GM21360 (cell line): Measurements from ENCODE around the gene PSMA1.
A peak's percentile ranks its signal among the peaks of the same experiment; 100 is the strongest.
"Not testable (repeated sequence)": the region's sequence is repeated elsewhere in the genome, so short reads cannot be mapped to it uniquely, and the experiment has no call there.

Source experiments
- ATAC-seq: cut with Tn5 transposase; IDR thresholded peaks from one replicate; pipeline ENCODE4 v1.9.1; 2021; ENCODE audit warnings: mild to moderate bottlenecking, moderate library complexity; ENCODE audit not compliant: unreplicated experiment

The PSMA1 gene

DNA sequence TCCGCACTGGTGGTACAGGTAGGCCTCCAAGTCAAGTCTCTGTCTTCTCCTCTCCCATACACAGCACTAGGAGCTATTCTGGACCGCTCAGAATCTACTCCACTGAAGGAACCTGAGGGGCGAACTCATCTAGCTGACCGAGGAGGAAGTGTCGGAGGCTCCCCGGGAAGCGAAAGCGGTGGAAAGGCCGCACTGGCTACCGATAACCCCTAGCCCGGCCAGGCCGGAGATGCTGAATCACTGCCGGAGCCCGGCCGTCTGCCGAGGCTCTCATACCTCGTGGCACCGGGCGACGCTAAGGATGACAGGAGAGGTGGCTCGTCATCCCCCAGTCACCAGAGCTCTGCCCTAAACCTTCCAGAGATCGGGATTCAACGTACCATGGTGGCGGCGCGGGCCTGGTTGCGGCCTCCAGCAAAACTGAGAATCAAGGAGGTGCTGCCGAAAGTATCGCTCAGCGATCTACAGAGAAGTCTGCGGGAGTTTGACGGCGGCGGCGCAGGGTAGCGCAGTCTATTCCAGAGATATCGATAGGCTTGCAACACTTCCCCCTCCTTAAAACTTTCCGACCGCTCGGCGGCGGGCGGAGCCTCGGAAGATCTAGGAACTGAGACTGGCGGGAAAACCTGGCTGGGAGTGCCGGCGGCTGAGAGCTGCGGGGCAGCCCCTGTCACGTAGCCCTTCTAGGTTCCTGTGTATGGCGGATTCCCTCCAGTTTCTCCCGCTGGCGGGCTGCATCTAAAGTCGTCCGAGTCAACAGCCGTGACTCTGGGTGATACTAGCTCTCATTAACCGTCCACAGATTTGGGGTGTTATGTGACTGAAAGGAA lies at the start of gene PSMA1:
Gene PSMA1 (minus strand): TSS at position 470 of the 830 bp plus-strand sequence. CDS start 87 bp downstream, at position 383.
- peak; percentile 93 for ATAC-seq

DNA sequence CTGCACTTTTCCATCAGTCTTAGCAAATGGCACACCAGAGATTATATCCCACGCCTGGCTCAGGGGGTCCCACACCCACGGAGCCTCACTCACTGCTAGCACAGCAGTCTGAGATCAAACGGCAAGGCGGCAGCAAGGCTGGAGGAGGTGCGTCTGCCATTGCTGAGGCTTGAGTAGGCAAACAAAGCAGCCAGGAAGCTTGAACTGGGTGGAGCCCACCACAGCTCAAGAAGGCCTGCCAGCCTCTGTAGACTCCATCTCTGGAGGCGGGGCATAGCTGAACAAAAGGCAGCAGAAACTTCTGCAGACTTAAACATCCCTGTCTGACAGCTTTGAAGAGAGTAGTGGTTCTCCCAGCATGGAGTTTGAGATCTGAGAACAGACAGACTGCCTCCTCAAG lies 49.3 kb upstream of the PSMA1 start:
- not testable (repeated sequence) for ATAC-seq

DNA sequence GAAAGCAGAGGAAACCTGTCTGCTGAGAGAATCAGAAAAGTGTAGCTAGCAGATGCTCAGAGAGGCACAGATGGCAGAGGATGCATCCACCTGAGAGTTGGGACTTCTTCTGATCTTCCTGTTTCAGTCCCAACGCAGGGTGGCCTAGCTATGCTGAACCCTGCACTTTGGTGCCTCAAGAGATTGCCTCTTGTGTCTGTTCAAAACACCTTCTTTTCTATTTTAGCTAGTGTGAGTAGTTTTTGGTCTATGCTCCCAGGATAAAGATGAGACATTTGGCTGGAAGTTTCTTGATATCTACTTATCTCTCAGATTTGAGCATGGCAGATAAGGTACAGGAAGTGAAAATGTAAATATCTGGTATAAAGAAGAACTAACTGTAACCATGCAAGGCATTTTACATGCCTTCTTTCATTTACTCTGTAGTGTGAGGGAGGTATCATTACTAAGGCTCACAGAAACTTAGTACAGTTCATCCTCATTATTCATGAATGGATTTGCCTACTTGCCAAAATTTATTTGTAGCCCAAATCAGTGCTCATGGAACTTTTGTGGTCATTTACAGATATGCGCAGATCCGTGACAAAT lies 47.0 kb upstream of the PSMA1 start:
- ATAC-seq, result no peak

DNA sequence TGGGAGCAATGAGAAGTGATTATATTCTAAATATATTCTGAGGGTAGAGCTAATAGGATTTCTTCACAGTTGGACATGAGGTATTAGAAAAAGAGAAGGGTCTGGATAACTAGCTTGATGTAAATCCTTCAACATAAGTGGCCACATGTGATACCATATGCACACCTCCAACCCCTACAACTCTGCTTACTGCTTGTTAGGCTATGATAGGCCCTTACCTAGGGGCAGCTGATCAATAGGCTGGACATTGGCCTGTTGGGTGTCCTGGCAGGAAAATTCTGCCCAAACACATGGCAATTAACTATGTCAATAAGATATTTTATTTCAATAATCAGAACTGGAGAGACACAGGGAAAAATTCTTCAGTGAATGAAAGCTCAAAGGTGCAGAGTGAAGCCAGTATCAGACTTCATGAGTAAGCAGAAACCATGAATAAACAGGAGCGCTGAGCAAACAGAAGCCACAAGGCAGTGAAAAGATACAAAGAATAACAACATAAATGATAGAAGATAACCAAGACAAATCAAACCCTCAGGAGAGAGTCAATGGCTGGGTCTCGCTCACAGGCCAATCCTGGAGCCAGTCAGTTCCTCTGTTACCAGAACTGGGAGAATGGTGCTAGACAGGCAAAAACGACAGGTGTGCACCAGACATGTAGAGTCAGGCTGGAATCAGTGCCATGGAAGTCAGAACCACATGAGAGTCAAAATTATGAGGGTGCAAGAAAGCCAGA lies 46.3 kb upstream of the PSMA1 start:
- ATAC-seq, result no peak

DNA sequence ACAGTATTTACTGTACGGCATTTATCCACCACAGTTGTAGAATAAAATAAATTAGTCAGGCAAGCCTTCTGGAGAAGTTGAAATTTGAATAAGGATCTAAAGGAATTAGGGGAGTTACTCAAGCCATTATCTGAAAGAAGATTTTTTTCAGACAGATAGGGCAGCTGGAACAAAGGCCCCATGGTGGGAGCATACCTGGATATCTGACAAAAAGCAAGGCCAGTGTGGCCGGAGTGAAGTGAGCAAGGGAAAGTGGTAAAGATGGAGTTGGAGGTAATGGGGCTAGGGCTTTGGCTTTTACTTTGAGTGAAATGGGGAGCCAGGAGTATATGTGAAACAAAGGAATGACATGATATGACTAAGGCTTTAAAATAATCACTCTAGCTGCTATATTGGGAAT lies 45.7 kb upstream of the PSMA1 start:
- ATAC-seq, result no peak

DNA sequence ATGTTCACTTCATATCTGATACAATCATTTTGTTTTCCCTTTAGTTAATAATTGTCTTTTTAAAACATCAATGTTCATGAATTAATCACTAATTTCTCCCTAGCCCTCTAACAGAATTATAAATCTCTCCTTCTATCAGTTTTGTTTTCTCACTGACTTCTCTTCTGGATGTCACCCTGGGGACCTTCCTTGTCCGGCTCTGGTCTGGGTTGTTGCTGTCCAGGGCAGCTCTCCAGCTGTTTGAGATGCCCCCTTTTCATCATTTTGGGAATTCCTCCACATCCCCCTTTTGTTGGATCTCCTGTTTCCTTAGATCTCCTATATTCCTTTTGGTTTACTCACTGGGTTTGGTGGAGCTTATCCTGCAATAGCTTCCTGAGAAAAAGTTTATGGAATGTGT lies 35.6 kb upstream of the PSMA1 start:
- ATAC-seq, result no peak

DNA sequence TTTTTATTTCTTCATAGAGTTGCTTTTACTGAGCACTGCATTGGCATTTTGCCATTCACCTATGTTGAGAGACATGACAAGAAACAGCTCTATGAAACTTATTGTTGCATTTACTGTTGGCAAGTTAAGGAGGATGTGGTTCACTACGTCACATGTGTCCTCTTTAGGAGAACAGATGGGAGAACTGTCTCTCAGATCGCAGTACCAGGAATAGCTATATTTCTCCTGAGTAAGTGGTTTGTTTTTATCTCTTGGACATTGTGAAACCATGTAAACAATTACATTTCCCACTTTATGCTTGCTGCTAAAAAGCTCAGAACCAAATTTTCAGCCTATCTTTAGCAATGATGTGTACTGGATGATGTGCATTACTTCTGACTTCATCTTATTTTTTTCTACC lies 34.8 kb upstream of the PSMA1 start:
- ATAC-seq, result peak; percentile 51

DNA sequence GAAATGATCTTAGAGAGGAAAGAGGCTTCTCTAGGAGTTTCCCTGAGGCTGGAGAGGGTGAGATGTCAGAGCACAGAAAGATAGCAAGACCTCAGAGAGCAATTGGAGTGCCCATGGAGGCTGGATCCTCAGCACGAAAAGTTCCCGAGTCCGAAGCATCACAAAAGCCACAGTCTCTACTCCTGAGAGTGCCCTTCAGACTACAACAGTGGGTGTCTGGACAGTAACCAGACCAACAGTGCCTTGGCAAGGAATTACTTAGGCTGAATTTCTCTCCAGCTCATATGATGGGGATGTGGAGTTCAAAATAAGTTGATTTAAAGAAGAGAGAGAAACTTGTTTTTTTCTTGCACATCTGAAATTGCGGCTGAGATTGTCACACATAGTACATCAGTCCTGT lies 31.9 kb upstream of the PSMA1 start:
- no peak for ATAC-seq

DNA sequence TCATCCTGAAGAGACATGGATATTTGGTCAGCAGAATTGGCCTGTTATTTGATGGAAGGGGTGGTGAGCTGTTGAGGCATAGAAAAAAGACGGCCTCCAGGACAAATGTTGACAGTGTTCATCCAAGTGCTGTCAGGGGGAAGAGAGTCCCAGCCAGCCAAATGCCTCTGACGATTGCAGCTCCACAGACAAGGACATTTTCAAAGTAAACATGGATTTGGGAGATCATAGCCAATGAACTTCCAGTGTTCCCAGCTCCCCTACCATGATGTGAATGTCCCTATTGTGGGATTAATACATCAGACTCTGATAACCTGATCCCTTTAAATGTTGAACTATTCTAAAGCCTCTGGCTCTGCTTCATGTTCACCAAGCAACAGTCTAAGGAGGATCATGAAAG lies 31.2 kb upstream of the PSMA1 start:
- ATAC-seq, result no peak

DNA sequence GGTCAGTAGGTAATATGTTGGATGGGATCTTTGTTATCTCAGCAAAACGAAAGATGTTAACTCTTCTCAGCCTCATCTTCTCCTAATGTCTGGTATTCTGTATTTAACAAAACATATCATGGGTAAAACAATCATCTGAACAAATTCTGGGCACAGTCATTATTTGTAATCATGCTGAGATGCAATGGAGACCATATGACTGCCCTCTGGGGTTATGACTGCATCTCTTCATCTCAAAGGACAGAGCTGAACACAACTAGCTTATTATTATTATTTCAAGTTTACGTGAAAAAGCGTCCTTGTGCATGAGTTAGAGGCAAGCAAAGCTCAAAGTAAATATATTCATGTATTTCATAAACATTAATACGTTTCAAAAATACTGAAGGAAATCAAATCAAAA lies 29.7 kb upstream of the PSMA1 start:
- no peak for ATAC-seq

DNA sequence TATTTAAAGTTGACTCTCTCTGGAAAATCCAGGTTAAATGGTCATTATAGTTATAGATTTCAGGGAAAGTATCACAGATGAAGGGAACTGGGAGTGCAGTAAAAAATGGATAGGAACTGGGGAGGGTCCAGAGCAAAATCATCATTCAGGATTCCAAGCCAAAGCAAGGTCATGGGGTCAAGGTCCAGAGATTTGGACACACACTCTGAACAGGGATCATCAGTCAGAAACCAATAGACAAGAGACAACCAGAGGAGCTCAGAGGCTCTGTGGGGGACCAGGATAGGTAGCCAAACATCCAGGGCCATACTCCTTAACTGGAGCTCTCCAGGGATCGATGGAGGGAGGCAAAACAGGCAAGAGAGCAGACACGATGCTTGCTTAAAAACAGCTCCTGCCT lies 27.3 kb upstream of the PSMA1 start:
- ATAC-seq, result no peak

DNA sequence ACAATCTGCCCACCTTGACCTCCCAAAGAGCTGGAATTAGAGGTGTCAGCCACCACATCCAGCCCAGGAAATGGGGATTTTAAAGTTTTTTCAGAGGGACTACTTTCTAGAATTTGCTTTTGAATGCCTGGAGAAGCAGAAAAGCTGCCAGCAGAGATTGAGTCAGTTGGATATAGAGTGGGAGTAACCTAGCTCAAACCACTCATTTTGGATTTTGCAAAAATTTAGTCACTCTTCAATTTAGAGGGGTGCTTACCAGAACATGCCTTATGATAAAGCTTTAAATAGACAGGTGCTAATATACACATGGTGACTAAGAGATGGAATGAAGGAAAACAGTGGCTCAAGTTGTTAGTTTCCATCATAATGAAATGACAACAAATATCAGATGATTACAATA lies 26.5 kb upstream of the PSMA1 start:
- no peak for ATAC-seq

DNA sequence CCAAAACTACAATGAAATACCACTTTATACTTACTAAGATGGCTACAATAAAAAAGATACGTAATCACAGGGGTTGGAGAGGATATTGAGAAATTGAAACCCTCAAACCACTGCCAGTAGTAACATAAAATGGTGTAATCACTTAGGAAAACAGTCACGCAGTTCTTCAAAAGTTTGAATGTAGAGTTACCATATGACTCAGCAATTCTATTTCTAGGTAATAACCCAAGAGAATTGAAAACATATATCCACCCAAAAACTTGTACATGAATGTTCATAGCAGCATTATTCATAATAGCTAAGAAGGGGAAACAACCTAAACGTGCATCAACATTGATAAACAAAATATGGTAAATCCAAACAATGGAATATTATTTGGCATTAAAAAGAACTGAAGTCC lies 24.4 kb upstream of the PSMA1 start:
- peak; percentile 86 for ATAC-seq

DNA sequence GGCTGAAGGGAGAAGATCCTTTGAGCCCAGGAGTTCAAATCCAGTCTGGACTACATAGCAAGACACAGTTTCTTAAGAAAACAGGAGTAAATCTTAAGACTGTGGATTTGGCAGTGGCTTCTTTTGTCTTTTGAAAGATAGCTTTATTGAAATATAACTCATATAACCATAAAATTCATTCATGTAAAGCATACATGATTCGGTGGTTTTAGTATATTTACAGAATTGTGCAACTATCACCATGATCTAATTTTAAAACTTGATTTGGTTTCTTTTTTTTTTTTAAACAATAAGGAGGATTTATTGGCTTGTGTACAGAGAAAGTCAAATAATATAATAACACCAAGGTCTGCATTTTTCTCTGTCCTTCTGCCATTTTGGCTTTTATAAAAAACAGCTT lies 23.1 kb upstream of the PSMA1 start:
- no peak for ATAC-seq

DNA sequence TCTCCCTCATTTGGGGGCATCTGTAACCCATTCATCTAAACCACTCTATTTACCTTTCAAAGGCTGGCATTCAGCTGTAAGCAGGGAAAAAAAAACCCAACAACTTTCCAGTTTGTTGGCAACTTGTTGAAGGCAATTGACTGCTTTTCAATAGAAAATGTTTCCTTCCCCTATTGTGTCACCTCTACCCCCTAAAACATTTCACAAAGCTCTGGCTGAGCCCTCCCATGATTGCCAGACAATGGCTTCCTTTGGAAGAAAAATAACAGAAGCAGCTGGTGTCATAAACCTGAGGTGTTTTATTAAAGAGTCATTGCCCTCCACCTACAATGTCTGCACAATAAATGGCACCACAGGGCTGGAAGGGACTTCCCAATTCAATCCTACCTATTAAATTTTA lies 22.1 kb upstream of the PSMA1 start:
- ATAC-seq, result no peak

DNA sequence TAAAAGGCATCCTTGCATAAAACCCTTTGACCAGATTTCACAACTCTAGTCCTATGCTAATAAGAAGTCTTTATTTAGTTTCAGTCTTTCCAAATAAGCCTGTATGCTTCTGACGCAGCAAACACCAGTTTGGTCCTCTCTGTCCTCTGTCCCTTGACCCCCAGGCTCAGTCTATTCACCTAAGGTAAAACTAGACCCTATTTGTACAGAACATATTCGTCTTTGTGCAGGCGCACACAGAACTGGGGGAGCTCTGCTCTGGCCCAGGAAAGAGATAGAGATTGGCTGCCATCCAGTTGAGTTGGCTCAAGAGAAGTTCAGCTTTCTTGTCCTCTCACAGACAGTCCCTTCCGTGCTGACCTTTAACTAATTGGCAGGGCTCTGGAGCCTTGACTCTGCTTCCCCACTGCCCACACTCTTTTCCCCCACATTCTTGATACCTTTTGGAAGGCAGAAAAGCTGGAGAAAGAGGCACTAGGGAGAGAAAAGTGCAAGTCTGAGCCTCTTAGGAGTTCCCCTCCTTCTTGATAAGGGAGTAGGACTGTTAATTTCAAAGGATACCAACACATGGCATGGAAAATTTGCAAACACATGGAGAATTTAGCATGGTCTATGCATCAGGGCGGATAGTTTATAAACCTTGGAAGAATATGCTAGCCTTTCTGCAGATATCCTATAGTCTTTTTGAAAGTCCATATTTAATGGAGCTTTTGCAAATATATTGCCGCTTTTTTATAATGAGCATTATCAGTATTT lies 21.2 kb upstream of the PSMA1 start:
- no peak for ATAC-seq

DNA sequence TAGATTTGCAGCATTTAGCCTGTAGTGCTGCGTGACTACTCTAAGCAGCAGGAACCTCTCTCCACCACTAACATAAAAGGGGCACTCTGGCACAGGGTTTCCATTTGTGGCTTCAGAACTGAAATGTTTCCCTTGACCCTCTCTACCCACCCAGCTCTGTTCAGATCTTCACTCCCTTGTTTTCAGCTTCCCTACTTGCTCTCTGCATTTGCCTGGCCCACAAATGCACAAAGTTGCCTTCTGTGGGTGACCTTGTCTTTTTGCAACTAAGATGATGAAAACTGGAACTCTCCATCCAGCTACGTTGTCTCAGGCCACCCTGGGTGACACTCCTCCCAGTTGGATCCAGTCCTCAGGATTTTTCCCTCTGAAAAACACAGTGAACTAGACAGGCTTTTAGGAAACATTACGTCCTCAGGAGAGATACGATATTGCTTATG lies 19.8 kb upstream of the PSMA1 start:
- ATAC-seq, result no peak

DNA sequence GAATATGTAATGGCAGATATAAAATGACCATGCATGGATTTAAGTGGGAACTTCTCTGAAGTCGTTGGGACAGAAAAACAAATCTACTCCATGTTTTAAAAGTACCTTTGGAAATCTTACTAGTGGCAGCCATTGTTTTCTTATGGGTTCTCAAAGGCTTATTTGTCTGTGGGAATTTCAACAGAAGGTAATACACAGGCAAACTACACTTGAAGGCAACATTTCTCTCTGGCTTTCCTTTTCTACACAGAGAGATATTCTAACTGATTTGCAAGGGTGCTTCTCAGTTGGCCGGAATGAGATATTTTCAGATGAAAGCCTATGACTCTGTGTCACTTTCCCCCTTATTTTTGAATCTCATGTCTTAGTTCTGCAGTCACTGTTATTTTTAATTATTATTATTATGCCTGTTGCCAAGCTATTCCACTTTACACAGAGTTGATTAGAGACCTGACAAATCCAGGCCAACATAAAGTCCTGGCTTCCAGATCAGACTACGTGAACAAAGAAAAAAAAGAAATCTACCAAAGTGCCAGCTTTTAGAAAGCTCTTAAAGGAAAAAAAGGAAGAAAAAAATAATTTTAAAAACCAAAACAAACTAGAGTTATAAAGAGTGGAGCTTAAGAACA lies 18.9 kb upstream of the PSMA1 start:
- ATAC-seq, result no peak

DNA sequence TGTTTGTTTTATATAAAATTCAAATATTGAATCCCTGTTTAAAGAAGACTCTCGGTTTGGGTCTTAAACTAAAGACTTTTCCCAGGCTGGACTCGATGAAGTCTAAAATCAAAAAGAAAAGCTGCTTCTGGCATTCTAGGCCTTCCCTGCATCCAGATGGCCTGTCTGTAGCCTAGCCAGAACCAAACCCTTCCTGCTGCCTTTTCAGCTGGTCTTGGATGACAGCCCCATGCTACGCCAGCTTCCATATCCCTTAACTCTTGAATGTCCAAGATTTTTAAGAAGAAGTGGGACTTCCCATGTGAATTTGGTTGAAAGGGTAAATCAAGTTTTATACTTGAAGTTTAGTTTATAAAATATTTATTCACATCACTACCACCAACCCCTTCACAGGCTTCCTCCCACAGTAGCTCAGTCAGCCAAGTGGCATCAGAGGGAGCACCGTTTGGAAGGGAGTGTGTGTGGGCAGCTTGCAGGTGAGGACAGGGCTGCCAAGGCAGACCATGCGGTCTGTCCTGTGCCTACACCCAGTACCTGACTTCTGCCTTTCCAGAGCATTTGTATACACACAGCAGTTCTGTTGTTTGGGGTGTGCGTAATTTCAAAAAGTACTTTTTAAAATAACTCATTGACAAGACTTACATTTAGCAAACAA lies 18.2 kb upstream of the PSMA1 start:
- ATAC-seq, result no peak

DNA sequence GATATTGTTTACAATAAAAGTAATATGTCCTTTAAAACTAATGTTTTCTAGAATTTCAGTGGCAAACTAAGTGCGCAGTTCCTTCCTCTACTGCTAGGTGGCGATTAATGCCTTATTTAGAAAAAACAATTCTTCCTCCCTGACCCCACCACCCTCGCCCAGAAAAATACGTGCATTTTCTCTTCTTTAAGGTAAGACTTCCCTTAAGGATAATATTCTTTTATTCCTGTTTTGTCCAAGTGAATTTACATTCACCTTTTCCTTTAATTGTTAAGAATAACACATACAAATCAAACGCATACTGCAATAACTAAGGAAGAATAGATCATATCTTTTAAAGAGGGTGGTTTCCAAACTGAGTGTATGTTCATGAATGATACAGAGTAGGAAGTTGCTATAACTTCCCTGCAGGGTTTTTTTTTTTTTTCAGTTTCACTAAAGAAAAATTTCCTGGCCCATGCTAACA lies 17.0 kb upstream of the PSMA1 start:
- peak; percentile 67 for ATAC-seq
